ENCODE results near the gene MTHFSD. TPM values are rescaled to one million over a fixed set of nuclear protein-coding genes. Genes with fewer than 3 reads are reported as not detected.

MTHFSD gene
- polyA plus RNA-seq, 1 of the 3 experiments (the other 2 are of a cell fraction) = 15.6 TPM

DNA sequence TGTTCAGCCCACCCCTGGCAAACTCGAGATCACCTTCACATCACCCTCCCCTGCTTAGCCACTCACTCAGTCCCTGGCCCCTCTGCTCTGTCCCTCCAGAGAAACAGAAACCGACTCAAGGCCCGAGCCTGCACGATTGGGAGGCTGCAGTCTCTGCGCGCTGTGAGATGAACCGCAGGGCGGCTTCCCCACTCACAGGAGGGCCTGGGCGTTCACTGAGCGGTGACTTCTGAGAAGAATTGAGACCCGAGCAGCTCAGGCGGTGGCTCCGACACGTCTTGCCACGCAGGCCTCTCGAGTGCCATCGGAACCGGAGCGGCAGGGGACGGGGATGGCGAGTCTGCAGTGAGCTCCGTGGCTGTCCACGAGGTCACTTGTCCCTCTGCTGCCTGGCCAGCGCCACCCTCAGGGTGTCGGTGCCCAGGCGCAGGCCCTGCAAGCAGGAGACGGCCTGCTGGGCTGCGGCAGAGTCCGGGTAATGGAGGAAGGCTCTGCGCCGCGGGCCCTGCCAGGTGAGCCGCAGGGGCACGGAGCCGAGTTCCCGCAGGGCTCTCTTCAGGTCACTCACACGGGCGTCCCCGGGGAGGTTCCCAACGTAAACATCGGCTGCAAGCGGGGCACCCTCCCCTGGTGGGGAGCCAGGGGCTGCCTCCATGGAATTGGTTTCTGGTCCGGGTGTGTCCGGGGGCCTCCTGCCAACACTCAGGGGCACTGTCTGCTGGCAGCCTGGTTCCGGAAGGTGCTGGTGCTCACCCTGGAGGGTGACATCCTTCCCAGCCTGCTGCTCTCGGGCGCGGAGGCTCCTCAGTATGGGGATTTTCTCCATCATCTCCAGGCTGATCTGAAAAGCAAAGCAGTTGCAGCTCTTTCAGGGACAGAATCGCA is 23.2 kb downstream of the MTHFSD start:
- H4K20me1 ChIP-seq (ENCODE audit: insufficient read depth) = no peaks in the 10 kb centered on the region
- no peaks in the 10 kb centered on the region for H3K4me1 ChIP-seq (ENCODE audit: control insufficient read depth in 1 of 2, insufficient read depth in 2 of 2, low read depth in 1 of 2, low read length in 1 of 2)
- H3K9me3 ChIP-seq = no peaks in the 10 kb centered on the region
- ChIA-PET CTCF (interaction anchor here (0.8 to 4.4 kb wide), 3 partner anchors 13 to 710 kb away, joined by 4 to 48 read pairs (median 4); no protein-coding TSS in a partner anchor), POLR2A (no interaction called here)
- peaks cover under 1 to 7% of the 10 kb centered on the region in 2 experiments for H3K36me3 ChIP-seq (replicated peaks in 1 of 2; ENCODE audit: control insufficient read depth in 1 of 2, insufficient read depth in 2 of 2, low read length in 1 of 2)
- H3K27me3 ChIP-seq (ENCODE audit: insufficient read depth) = no peaks in the 10 kb centered on the region; the same call in 1 of the 2 replicates
- no peaks in the 10 kb centered on the region for H3K9me2 ChIP-seq
- TF ChIP-seq RAD21 (IDR thresholded peaks at IDR 0.05; ENCODE audit: low read length) (no peak), RFX5 (IDR thresholded peaks at IDR 0.05; ENCODE audit: low read length) (no peak), FOXM1 (IDR thresholded peaks at IDR 0.05; ENCODE audit: low read depth) (no peak), FOXJ3 (CRISPR knock-in tag; IDR thresholded peaks at IDR 0.05) (no peak), TCF12 (IDR thresholded peaks at IDR 0.05) (no peak), NRF1 (IDR thresholded peaks at IDR 0.05; ENCODE audit: low read depth, low read length) (no peak), TEAD4 (IDR thresholded peaks at IDR 0.05; ENCODE audit: borderline replicate concordance, insufficient read depth) (no peak), CHD2 (IDR thresholded peaks at IDR 0.05; ENCODE audit: low read length, partially characterized antibody) (no peak), EZH2phosphoT487 (IDR thresholded peaks at IDR 0.05; ENCODE audit: borderline replicate concordance, low read depth) (no peak), MEF2A (IDR thresholded peaks at IDR 0.05; ENCODE audit: borderline replicate concordance, low read depth) (no peak), EP300 (IDR thresholded peaks at IDR 0.05; ENCODE audit: borderline replicate concordance in 1 of 2, low read depth in 1 of 2, low read length in 1 of 2) (no peak)
- TF ChIP-seq, protein P1, sequence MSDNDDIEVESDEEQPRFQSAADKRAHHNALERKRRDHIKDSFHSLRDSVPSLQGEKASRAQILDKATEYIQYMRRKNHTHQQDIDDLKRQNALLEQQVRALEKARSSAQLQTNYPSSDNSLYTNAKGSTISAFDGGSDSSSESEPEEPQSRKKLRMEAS (IDR thresholded peaks at IDR 0.05; ENCODE audit: low read depth) = no peak
- TF ChIP-seq, protein P2, sequence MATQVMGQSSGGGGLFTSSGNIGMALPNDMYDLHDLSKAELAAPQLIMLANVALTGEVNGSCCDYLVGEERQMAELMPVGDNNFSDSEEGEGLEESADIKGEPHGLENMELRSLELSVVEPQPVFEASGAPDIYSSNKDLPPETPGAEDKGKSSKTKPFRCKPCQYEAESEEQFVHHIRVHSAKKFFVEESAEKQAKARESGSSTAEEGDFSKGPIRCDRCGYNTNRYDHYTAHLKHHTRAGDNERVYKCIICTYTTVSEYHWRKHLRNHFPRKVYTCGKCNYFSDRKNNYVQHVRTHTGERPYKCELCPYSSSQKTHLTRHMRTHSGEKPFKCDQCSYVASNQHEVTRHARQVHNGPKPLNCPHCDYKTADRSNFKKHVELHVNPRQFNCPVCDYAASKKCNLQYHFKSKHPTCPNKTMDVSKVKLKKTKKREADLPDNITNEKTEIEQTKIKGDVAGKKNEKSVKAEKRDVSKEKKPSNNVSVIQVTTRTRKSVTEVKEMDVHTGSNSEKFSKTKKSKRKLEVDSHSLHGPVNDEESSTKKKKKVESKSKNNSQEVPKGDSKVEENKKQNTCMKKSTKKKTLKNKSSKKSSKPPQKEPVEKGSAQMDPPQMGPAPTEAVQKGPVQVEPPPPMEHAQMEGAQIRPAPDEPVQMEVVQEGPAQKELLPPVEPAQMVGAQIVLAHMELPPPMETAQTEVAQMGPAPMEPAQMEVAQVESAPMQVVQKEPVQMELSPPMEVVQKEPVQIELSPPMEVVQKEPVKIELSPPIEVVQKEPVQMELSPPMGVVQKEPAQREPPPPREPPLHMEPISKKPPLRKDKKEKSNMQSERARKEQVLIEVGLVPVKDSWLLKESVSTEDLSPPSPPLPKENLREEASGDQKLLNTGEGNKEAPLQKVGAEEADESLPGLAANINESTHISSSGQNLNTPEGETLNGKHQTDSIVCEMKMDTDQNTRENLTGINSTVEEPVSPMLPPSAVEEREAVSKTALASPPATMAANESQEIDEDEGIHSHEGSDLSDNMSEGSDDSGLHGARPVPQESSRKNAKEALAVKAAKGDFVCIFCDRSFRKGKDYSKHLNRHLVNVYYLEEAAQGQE (IDR thresholded peaks at IDR 0.05; ENCODE audit: low read depth, low read length) = no peak
- TF ChIP-seq, protein P3, sequence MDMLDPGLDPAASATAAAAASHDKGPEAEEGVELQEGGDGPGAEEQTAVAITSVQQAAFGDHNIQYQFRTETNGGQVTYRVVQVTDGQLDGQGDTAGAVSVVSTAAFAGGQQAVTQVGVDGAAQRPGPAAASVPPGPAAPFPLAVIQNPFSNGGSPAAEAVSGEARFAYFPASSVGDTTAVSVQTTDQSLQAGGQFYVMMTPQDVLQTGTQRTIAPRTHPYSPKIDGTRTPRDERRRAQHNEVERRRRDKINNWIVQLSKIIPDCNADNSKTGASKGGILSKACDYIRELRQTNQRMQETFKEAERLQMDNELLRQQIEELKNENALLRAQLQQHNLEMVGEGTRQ (IDR thresholded peaks at IDR 0.05; ENCODE audit: borderline replicate concordance, low read depth, low read length) = no peak
- TF ChIP-seq, protein P4, sequence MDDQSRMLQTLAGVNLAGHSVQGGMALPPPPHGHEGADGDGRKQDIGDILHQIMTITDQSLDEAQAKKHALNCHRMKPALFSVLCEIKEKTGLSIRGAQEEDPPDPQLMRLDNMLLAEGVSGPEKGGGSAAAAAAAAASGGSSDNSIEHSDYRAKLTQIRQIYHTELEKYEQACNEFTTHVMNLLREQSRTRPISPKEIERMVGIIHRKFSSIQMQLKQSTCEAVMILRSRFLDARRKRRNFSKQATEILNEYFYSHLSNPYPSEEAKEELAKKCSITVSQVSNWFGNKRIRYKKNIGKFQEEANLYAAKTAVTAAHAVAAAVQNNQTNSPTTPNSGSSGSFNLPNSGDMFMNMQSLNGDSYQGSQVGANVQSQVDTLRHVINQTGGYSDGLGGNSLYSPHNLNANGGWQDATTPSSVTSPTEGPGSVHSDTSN (IDR thresholded peaks at IDR 0.05) = no peak
- TF ChIP-seq, protein P5, sequence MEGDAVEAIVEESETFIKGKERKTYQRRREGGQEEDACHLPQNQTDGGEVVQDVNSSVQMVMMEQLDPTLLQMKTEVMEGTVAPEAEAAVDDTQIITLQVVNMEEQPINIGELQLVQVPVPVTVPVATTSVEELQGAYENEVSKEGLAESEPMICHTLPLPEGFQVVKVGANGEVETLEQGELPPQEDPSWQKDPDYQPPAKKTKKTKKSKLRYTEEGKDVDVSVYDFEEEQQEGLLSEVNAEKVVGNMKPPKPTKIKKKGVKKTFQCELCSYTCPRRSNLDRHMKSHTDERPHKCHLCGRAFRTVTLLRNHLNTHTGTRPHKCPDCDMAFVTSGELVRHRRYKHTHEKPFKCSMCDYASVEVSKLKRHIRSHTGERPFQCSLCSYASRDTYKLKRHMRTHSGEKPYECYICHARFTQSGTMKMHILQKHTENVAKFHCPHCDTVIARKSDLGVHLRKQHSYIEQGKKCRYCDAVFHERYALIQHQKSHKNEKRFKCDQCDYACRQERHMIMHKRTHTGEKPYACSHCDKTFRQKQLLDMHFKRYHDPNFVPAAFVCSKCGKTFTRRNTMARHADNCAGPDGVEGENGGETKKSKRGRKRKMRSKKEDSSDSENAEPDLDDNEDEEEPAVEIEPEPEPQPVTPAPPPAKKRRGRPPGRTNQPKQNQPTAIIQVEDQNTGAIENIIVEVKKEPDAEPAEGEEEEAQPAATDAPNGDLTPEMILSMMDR (IDR thresholded peaks at IDR 0.05) = no peak
- TF ChIP-seq, protein P6, sequence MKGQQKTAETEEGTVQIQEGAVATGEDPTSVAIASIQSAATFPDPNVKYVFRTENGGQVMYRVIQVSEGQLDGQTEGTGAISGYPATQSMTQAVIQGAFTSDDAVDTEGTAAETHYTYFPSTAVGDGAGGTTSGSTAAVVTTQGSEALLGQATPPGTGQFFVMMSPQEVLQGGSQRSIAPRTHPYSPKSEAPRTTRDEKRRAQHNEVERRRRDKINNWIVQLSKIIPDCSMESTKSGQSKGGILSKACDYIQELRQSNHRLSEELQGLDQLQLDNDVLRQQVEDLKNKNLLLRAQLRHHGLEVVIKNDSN (IDR thresholded peaks at IDR 0.05; ENCODE audit: borderline replicate concordance, low read depth) = no peak
- no peak overlapping the region for H3K4me2 ChIP-seq
- no peak overlapping the region for H3K9ac ChIP-seq
- 90% methylated on average over 11 of the region's 49 CpGs for WGBS (ENCODE audit: low lambda C conversion rate)
- no peak overlapping the region for H3K27ac ChIP-seq (ENCODE audit: low read depth in 2 of 2, low read length in 1 of 2)
- H3F3A ChIP-seq (replicated peaks; ENCODE audit: insufficient read depth) = no peaks in the 10 kb centered on the region
- no peak overlapping the region for H2AFZ ChIP-seq (ENCODE audit: low read depth)
- H3K4me3 ChIP-seq (ENCODE audit: low read depth in 2 of 2, low read length in 1 of 2) = no peak overlapping the region
- no peak for DNase-seq
- no peaks in the 10 kb centered on the region for H3K79me2 ChIP-seq (ENCODE audit: insufficient read depth)
